Astrocyte (in vitro differentiated cells and primary cell): Measurements from ENCODE around the gene SUGCT. TPM values are rescaled to one million over a fixed set of nuclear protein-coding genes. Genes with fewer than 3 reads are reported as not detected.

Experiments used
- DNase-seq: peaks from one replicate; pipeline ENCODE4 v3.0.0-alpha.2; 2010; ENCODE audit warnings: low read depth
- FAIRE-seq: peaks from 2 replicates; lab custom pipeline; 2011; peaks lifted over from hg19 to GRCh38; lab: Jason Lieb, UNC
- H2AFZ ChIP-seq: 2 replicates; pipeline ENCODE4 v1.6.0; 2012; ENCODE audit warnings: low read depth, low read length, inconsistent platforms
- H3K27ac ChIP-seq: 2 replicates; pipeline ENCODE4 v1.5.1; 2011; ENCODE audit warnings: low read depth, low read length, inconsistent platforms
- H3K27me3 ChIP-seq: 2 replicates; pipeline ENCODE4 v1.6.0; 2011; ENCODE audit warnings: low read length, inconsistent platforms; ENCODE audit not compliant: insufficient read depth
- H3K36me3 ChIP-seq: 2 replicates; pipeline ENCODE4 v1.5.1; 2011; ENCODE audit warnings: low read length, inconsistent platforms; ENCODE audit not compliant: insufficient read depth
- H3K4me1 ChIP-seq: 2 replicates; pipeline ENCODE4 v1.5.1; 2011; ENCODE audit warnings: low read length, inconsistent platforms; ENCODE audit not compliant: insufficient read depth
- H3K4me2 ChIP-seq: 2 replicates; pipeline ENCODE4 v1.6.0; 2012; ENCODE audit warnings: low read length, inconsistent platforms
- H3K4me3 ChIP-seq: 2 replicates; pipeline ENCODE4 v1.5.1; 2011; ENCODE audit warnings: low read depth, mild to moderate bottlenecking, low read length, inconsistent platforms; ENCODE audit not compliant: insufficient read depth
- H3K79me2 ChIP-seq: 2 replicates; pipeline ENCODE4 v1.6.0; 2012; ENCODE audit warnings: mild to moderate bottlenecking, low read length, inconsistent platforms; ENCODE audit not compliant: insufficient read depth
- H3K9ac ChIP-seq: 2 replicates; pipeline ENCODE4 v1.6.0; 2012; ENCODE audit warnings: mild to moderate bottlenecking, low read length, inconsistent platforms
- H3K9me3 ChIP-seq: 2 replicates; pipeline ENCODE4 v1.5.1; 2012; ENCODE audit warnings: low read depth, mild to moderate bottlenecking, low read length, inconsistent platforms; ENCODE audit not compliant: insufficient read depth
- H4K20me1 ChIP-seq: 2 replicates; pipeline ENCODE4 v1.6.0; 2012; ENCODE audit warnings: low read length, inconsistent platforms; ENCODE audit not compliant: insufficient read depth
- H3K27ac Mint-ChIP-seq: one replicate; pipeline ENCODE4 v1.8.0; 2021; ENCODE audit warnings: mild to moderate bottlenecking, mixed read lengths; ENCODE audit not compliant: unreplicated experiment
- H3K27me3 Mint-ChIP-seq: one replicate; pipeline ENCODE4 v1.8.0; 2021; ENCODE audit warnings: low read depth, mixed read lengths; ENCODE audit not compliant: unreplicated experiment
- H3K36me3 Mint-ChIP-seq: one replicate; pipeline ENCODE4 v1.8.0; 2021; ENCODE audit warnings: low read depth, mixed read lengths; ENCODE audit not compliant: unreplicated experiment
- H3K4me1 Mint-ChIP-seq: one replicate; pipeline ENCODE4 v1.8.0; 2021; ENCODE audit warnings: low read depth, mixed read lengths; ENCODE audit not compliant: unreplicated experiment
- H3K4me3 Mint-ChIP-seq: one replicate; pipeline ENCODE4 v1.8.0; 2021; ENCODE audit warnings: mild to moderate bottlenecking, moderate library complexity, mixed read lengths; ENCODE audit not compliant: unreplicated experiment
- H3K9me3 Mint-ChIP-seq: one replicate; pipeline ENCODE4 v1.8.0; 2021; ENCODE audit warnings: mild to moderate bottlenecking, mixed read lengths; ENCODE audit not compliant: unreplicated experiment
- CTCF ChIP-seq: IDR thresholded peaks from 2 replicates; pipeline ENCODE4 v1.5.1; 2011; ENCODE audit warnings: low read depth, mild to moderate bottlenecking, inconsistent platforms, low read length, moderate library complexity; ENCODE audit not compliant: insufficient read depth
- EZH2 ChIP-seq: IDR thresholded peaks from 2 replicates; pipeline ENCODE4 v1.6.1; 2012; ENCODE audit warnings: mild to moderate bottlenecking, low read length, inconsistent platforms; ENCODE audit not compliant: insufficient read depth
- total RNA-seq: library from RNA; stranded (reverse); gene quantifications from 2 replicates; pipeline ENCODE4 v1.2.1, GENCODE V29; 2021

SUGCT gene
- total RNA-seq, 1 donor from 2014 or later, result 15.5 TPM

GRCh38 chr7:40808378-40808942 lies 673.7 kb downstream of the SUGCT start:
- Histone ChIP-seq H3K79me2 (no peaks in the 10 kb centered on the region), H3K27me3 (no peaks in the 10 kb centered on the region), H3K36me3 (no peaks in the 10 kb centered on the region), H3K27ac (peak overlapping the region; percentile 96), H3K9ac (peak overlapping the region; percentile 77), H3K4me1 (peaks cover 19% of the 10 kb centered on the region), H4K20me1 (no peaks in the 10 kb centered on the region), H3K4me3 (no peak overlapping the region), H3K9me3 (no peaks in the 10 kb centered on the region), H2AFZ (no peak overlapping the region), H3K4me2 (peak overlapping the region; percentile 51)
- no peak for TF ChIP-seq CTCF
- TF ChIP-seq EZH2, result no peak
- peaks cover 35% of the 10 kb centered on the region for H3K4me1 Mint-ChIP-seq
- no peaks in the 10 kb centered on the region for H3K27me3 Mint-ChIP-seq
- peaks cover 17% of the 10 kb centered on the region for H3K9me3 Mint-ChIP-seq
- H3K36me3 Mint-ChIP-seq, result peaks cover 7% of the 10 kb centered on the region
- no peak overlapping the region for H3K4me3 Mint-ChIP-seq
- peak; percentile 99 for FAIRE-seq
- peak; percentile 96 for DNase-seq
- peak overlapping the region; percentile 91 for H3K27ac Mint-ChIP-seq

DNA sequence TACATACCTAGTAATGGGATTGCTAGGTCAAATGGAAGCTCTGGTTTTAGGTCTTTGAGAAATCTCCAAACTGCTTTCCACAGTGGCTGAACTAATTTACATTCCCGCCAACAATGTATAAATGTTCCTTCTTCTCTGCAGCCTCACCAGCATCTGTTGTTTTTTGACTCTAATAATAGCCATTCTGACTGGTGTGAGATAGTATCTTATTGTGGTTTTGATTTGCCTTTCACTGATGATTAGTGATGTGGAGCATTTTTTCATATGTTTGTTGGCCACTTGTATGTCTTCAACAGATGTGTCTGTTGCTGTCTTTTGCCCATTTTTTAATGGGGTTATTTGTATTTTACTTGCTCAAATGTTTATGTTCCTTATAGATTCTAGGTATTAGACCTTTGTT lies 675.5 kb downstream of the SUGCT start:
- H3K36me3 Mint-ChIP-seq, result peaks cover 7% of the 10 kb centered on the region
- Histone ChIP-seq H3K36me3 (no peaks in the 10 kb centered on the region), H3K4me2 (no peak overlapping the region), H3K9me3 (peaks cover under 1% of the 10 kb centered on the region), H3K27me3 (no peaks in the 10 kb centered on the region), H3K27ac (peak overlapping the region; percentile 96), H3K79me2 (no peaks in the 10 kb centered on the region), H3K4me1 (peaks cover 19% of the 10 kb centered on the region), H2AFZ (no peak overlapping the region), H4K20me1 (no peaks in the 10 kb centered on the region), H3K4me3 (no peak overlapping the region), H3K9ac (peak overlapping the region; percentile 15)
- H3K27me3 Mint-ChIP-seq, result no peaks in the 10 kb centered on the region
- TF ChIP-seq CTCF (no peak), EZH2 (no peak)
- peaks cover 19% of the 10 kb centered on the region for H3K9me3 Mint-ChIP-seq
- peaks cover 30% of the 10 kb centered on the region for H3K4me1 Mint-ChIP-seq
- H3K4me3 Mint-ChIP-seq, result no peak overlapping the region
- FAIRE-seq, result peak; percentile 80
- peak; percentile 61 for DNase-seq
- H3K27ac Mint-ChIP-seq, result peak overlapping the region; percentile 35

GRCh38 chr7:40811666-40812065 lies 676.9 kb downstream of the SUGCT start:
- Histone ChIP-seq H3K4me2 (no peak overlapping the region), H3K9me3 (peaks cover 7% of the 10 kb centered on the region), H2AFZ (no peak overlapping the region), H3K27me3 (no peaks in the 10 kb centered on the region), H3K36me3 (no peaks in the 10 kb centered on the region), H3K79me2 (no peaks in the 10 kb centered on the region), H3K27ac (no peak overlapping the region), H3K4me3 (no peak overlapping the region), H3K4me1 (peaks cover 28% of the 10 kb centered on the region), H4K20me1 (no peaks in the 10 kb centered on the region), H3K9ac (no peak overlapping the region)
- Mint-ChIP-seq H3K36me3 (peaks cover 7% of the 10 kb centered on the region), H3K4me3 (no peak overlapping the region), H3K4me1 (peaks cover 27% of the 10 kb centered on the region), H3K9me3 (peaks cover 18% of the 10 kb centered on the region), H3K27me3 (no peaks in the 10 kb centered on the region), H3K27ac (no peak overlapping the region)
- no peak for FAIRE-seq
- DNase-seq, result no peak
- no peak for TF ChIP-seq CTCF
